HG03103 (cell line): ENCODE data around the gene GJC1.
"Not testable (repeated sequence)": the region's sequence is repeated elsewhere in the genome, so short reads cannot be mapped to it uniquely, and the experiment has no call there.

Experiments used
- ATAC-seq: cut with Tn5 transposase; IDR thresholded peaks from one replicate; pipeline ENCODE4 v1.9.1; 2021; ENCODE audit warnings: low read depth; ENCODE audit not compliant: unreplicated experiment

Gene GJC1

DNA sequence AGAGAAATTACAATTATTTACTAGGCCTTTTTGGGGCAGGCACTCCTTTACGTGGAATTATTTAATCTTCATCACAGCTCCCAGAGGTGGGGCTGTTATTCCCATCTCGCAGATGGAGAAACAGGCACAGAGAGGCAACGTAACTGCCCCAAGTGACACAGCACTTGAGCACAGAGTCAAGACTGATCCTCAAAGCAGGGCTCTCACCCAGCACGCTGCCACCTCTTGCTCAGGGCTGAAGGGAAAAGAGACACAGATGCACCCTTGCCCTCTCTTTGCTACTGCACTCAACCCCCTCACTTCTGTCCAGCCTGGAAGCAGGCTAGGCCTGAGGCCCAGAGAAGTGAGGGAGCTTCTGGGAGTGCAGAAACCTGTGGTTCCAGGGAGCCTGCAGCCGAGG is 66.9 kb downstream of the GJC1 start:
- no peak for ATAC-seq

DNA sequence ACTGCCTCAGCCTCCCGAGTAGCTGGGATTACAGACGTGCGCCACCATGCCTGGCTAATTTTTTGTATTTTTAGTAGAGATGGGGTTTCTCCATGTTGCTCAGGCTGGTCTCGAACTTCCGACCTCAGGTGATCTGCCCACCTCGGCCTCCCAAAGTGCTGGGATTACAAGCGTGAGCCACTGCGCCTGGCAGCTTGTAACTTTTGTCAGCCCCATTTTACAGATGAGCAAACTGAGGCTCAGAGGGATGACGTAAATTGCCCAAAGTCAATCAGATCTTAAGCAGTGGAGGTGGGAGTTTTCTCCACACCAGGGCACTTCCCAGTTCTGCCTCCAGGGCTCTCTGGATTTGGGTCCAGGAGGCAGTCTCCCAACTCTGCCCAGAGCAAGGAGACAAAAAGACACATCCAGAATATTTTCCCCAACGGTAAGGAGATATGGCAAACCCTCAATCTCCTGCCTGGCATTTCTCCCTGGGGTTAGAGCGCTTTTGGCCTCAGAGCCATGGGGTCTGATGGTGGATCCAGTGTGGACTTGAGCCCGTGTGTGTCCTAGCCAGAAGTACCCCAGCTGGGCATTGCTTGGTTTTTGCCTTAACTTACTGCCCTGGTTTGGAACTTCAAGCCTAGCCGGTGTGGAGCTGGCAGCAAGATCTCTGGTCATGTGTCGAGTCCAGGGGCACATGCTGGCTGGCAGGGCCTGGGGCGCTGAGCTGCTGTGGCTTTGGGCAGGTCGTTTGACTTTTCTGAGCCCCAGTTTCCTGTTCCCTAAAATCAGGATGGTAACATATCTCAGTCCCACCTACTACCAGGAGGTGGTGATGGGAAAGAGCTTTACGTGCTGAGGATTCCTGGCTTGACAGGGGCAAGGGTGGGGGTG is 67.9 kb downstream of the GJC1 start:
- no peak for ATAC-seq

DNA sequence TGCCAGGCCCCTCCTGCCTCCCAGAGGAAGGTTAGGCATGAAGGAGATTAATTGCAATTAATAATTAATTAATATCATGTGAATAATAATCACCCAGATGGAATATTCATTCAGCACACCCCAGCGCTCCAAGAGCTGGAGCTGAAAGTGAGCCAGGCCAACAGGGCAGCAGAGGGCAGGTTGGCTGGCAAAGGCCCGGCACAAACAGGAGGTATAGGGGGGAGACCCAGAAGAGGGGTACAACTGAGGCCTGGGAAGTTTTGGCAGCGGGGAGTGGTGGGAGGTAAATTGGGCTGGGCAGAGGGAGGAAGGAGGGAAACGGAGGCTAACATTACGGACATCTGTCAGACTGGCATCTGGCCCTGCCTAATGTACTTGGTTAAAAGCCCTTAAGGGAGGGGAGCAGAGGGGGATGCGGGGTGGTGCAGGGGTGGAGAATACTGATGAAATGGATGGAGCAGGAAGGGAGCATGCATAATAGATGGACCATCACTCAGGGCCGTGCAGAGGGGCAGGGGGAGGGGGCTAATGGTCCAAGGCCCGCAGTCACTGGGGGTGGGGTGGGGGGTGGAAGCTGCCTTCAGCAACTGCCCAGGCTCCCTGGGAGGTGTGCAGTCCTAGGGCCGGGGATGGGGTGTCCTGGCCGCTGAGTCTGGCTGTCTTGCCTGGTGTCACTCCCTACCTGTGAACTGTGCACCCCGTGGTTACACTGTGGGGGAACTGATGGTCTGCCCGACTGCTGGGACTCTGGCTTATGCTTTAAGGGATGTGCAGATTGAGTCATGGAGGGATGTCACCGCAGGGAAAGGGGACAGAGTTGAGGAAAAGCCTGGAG is 69.4 kb downstream of the GJC1 start:
- no peak for ATAC-seq

DNA sequence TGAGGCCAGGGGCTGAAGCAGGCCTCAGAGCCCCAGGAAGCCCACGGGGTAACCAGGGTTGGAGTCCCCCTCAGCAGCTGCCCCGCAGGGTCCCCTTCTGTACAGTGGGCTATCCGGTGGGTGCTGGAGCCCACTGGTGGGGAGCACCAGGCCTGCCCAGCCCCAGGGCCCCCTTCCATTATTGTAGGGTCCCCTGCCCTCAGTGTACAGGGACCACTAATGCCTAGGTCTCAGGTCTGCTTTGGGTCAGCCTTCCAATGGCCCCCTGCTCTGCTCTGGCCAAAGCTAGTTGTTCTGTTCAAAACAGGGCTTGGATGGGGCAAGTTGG is 70.2 kb downstream of the GJC1 start:
- ATAC-seq = no peak

DNA sequence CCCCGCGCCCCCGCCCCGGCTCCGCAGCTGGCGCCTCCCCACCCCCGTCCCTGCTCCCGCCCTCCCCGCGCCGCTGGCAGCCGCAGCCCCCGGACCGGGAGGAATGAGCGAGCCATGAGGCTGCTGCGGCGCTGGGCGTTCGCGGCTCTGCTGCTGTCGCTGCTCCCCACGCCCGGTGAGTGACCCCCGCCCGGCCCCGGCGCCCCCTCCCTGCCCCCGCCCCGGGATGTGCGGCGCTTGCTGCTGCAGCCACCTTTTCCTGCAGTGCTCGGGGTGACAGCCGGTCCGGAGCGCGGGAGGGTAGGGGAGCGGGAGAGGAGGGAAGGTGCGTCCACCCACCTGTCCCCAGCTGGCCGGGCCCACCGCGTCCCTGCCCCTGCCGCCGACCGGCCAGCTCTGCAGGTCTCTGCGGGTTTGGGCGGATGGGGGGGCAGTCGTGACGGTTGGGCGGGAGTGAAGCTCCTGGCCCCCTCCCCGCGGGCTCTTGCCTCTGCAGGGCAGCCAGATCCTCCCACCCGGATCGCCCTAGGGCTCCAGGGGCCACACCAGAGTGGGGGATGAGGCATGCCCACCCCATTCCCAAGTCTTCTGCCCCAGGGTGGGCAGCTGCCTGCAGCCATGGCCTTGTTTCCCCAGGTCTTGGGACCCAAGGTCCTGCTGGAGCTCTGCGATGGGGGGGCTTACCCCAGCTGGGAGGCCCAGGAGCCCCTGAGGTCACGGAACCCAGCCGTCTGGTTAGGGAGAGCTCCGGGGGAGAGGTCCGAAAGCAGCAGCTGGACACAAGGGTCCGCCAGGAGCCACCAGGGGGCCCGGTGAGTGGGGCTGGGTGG is 70.8 kb downstream of the GJC1 start:
- no peak for ATAC-seq

DNA sequence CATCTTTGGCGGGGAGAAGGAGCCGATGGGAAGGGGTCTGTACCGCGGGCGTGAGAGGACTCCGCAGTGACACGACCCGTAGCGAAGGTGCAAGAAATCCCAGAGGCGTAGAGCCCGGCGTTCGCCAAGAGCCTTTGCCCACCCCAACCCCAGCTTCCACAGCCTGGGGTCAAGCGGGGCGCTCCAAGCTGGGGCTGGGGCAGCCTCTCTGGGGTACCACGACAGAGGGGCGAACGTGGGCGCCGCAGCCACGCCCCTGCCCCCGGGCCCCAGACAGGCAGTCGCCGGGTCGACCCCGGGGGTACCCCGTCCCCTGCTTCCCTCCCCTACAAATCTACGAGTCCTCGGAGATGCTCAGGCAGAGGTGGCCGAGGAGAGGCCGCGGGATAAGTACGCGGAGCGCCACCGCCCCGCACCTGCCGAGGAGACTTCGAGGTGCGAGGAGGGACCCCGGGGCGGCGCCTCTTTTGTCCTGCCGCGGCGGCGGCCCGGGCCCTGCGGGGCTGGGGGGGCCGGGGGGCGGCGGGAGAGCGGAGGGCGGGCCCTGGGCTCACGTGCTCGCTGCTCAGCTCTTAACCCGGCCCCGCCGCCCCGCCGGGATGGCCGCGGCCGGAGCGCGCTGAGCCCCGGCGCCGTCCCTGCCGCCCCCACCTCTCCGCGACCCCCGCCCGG is 71.5 kb downstream of the GJC1 start, which contains the start of gene ADAM11:
Gene ADAM11, plus strand, starts transcription at position 575 of the 672 bp plus-strand sequence. CDS start 212 bp downstream, outside the sequence.
- no peak for ATAC-seq

DNA sequence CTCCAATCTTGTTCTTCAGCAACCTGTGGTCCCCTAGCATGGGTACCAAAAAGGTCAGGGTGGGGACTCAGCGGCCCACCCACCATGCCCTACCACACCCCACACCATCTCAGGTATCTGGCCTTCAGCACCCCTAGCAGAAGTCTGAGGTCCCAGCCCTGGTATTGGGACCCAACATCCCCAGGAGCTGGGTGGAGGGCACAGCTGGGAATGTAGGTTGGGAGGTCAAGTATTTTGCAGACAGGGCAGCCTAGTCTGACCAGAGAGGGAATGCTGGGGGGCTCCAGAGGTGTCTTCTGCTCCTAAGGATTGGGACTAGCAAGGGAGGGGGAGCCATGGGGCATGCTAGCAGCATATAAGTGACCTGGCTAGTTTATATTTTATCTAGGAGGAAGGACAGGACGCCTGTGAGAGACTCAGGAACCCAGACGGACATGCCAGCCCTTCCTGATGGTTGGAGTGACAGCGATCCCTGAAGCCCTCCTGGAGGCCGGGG is 72.1 kb downstream of the GJC1 start:
- ATAC-seq = no peak

DNA sequence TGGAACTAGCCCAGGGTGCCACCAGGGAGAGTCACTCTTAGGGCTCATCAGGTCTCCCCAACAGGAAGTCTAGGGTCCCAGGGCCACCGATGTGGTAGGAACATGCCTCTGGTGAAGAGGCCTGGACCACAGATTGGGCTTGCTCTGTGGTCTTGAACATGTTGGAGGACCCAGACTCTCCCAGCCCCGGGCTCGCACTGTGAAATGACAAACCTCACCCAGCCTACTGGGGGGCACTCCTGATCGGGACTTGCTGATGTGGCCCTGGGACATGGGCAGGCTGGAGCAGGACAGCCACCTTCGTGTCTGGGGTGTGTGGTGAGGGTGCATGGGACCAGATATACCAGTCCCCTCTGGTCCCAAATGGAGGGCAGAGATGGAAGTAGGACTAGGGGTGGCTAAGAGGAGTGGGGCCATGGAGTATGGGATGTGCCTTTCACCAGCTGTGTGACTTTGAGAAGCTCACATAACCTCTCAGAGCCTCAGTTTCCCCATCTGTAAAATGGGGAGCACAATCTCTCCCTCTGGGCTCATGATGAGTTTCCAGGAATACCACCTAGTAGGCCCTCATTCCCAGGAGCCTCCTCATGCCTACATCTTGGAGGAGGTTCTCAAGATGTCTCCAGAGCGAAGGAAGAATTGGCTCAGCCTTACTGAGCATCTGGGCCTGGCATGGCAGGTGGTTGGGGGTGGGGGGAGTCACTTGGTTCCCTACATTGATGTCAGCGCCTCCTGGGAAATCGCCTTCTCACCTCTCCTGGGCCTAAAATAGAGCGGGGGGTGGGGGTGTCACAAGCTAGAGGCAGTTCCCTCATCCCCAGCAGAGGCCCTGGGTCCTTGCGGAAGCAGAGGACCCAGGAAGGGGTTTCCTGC is 72.8 kb downstream of the GJC1 start:
- no peak for ATAC-seq

DNA sequence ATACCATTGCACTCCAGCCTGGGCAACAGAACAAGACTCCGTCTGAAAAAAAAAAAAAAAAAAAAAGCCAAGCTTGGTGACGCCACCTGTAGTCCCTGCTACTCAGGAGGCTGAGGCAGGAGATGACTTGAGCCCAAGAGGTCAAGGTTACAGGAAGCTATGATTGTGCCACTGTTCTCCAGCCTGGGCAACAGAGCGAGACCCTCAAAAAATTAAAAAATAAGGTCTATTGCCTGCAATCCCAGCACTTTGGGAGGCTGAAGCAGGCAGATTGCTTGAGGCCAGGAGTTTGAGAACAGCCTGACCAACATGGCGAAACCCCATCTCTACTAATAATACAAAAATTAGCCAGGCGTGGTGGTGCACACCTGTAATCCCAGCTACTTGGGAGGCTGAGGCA is 74.9 kb downstream of the GJC1 start:
- ATAC-seq = not testable (repeated sequence)

DNA sequence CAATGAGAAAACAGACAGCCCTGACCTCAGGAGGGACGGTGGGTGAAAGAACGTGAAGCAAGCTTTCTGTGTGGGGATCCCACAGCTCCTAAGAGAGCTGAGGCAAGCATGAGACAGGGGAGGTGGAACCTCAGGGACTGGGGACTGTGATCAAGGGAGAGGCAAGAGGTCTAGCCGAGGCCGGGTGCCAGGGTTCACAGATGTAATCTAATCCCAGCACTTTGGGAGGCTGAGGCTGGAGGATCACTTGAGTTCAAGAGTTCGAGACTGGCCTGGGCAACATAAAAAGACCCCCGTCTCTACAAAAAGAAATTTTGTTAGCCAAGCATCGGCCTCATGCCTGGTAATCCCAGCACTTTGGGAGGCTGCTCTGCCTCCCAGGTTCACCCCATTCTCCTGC is 75.8 kb downstream of the GJC1 start:
- ATAC-seq = no peak

DNA sequence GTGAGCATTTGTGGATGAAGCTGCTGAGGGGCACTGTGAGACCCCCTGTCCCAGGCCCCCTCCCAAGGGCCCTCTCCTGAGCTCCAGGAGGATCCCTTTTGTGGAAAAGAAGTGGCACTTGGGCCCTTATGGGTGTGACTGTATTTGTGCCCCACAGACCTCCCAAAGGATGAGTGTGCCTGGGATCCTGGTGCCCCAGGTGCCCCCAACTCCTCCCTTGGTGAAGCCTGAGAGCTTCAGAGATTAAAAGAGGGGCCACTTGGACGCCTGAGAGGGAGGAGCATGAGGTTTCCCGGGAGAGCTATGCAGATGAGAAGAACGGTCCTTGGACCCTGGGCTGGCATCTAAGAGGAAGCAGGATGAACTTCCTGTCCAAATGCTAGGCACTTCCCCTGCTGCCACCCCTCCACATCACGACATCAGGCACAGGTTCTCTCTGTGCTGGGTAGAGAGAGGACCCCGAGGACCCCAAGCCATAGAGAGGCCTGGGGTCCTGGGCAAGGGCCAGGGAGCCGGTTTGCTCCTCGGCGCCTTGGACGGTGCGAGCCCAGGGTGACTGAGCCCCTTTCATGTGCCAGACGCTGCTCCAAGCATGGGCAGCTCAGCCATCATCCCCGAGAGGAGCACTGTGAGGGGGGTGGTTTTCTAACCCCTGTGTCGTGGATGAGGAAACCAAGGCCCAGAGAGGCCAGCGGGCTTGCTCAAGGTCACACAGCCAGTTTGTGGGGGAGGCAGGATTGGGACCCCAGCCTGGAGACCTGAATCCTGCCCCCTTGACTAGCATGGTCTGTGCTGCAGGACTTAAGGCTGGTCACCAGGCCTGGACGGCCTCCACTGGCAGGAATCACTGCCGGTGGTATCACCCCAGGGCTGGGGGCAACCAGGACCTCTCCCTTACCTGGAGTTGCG is 76.9 kb downstream of the GJC1 start:
- ATAC-seq = no peak

DNA sequence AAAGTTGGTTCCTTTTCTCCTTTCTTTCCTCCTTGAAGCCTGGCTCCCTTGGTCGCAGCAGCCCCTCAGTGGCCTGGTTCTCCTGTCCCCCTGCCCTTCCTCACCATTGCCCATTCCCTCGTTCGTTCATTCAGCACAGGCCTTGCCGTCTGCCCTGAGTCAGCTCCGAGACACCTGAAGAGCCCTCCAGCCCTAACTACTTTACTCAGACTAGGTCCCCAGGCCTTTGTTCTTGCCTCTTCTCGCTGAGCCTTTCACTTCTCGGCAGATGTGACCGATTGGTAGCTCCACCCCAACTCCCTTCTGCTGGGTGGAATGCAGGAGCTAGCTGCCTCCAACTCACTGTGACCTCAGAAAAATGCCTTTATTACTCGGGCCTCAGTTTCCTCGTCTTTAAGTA is 78.3 kb downstream of the GJC1 start:
- no peak for ATAC-seq

DNA sequence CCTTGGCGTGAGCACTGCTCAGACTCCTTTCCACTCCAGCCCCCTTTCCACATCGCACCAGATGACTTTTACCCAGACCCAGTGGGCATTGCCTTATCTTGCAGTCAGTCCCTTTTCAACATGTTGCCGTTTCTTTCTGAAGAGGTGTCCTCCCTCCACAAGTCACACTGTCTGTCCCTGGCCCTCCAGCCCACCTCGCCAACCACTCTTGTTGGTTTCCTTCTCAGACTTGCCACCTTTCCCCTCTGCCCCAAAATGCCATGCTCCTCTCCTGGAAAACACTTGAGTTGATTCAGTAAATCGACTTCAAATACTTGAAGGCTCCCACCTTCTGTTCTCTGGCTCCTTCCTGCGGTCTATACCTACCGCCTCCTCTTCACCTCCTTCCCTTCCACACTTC is 78.8 kb downstream of the GJC1 start:
- no peak for ATAC-seq

DNA sequence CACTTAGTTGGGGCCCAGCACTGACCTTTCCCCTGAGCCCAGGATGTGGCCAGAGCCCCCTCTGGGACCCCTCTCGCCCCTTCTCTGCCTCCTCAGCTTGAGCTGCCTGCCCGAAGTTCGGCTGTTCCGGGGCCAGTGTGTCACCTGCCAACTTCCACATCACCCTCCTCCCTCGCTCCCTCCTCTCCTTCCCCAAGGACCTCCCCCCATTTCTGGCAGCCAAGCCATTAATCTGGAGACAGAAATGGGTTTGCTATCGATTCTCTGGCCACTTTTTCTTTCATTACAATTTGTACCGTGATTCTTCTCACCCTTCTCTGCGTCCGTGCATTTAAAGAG is 80.1 kb downstream of the GJC1 start:
- no peak for ATAC-seq

DNA sequence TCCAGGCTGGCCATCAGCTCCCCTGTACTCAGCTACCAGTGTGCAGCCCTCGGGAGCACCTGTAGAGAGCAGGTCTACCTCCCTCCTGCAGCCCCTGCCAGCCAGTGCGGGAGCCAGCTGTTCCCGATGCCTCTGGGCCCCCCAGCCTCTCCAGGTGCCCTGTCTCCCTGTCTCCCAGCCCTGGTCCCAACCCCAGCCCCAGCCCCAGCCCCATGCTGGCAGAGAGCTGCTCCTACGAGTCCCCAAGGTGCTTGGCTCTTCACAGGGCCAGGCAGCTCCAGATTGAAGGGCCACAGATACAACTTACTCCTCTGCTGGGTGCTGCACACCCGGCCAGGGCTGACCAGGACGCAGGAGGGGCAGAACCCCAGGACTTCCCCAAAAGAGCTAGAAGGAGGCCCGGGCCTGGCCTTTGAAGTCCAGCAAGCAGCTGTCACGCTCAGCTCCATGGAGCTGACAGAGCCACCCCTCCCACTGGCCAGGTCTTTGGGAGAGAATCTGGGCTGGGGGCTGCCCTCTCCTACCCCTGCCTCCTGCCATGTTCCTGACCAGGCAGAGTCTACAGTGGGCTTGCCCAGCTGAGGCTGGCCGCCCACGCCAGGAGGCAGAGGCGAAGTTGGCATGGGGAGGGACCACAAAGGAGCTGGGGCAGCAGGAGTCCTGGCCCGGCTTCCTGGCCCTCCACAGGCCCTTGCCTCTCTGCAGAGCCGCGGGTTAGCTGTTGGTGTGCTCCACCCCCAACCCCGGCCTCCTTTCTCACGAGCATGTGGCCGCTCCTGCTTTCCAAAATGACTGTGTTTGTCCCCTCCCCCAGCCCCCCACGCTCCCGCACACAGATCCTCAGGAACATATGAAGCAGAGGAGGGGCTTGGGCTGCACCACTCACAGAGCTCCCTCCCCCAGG is 80.8 kb downstream of the GJC1 start:
- ATAC-seq = no peak
